ENCODE data around the gene LSM12. TPM values are rescaled to one million over a fixed set of nuclear protein-coding genes. Genes with fewer than 3 reads are reported as not detected.
A peak's percentile ranks its signal among the peaks of the same experiment; 100 is the strongest.

The LSM12 gene
- total RNA-seq, 4 donors from 2014 or later: 33.3 to 53.0 (median 41.1) TPM

GRCh38 chr17:43987131-43988021, 79.1 kb downstream of the LSM12 start:
- Histone ChIP-seq H3K4me1 (peaks cover 0 to 15% (median 8%) of the 10 kb centered on the region in 3 donors), H3K27me3 (peaks cover 68% of the 10 kb centered on the region), H3K27ac (no peak overlapping the region), H3K36me3 (no peaks in the 10 kb centered on the region), H3K4me3 (no peak overlapping the region), H3K9me3 (no peaks in the 10 kb centered on the region)
- TF ChIP-seq EP300 (IDR thresholded peaks at IDR 0.05) (no peak), POLR2AphosphoS5 (IDR thresholded peaks at IDR 0.05) (no peak), POLR2A (IDR thresholded peaks at IDR 0.05) (no peak), CTCF (IDR thresholded peaks at IDR 0.05) (no peak)
- ATAC-seq: no peak
- WGBS, 2 donors (ENCODE audit: low coverage in 1 of 2): 55 to 60% methylated on average over 1 to 10 of the region's 12 CpGs

- 77 to 84% methylated on average over 7 of the region's 7 CpGs for WGBS, 2 donors (ENCODE audit: low coverage in 1 of 2)
- Histone ChIP-seq H3K27me3 (peaks cover 72% of the 10 kb centered on the region), H3K27ac (no peak overlapping the region), H3K4me1 (peaks cover 0 to 15% (median 8%) of the 10 kb centered on the region in 3 donors), H3K4me3 (no peak overlapping the region), H3K9me3 (no peaks in the 10 kb centered on the region), H3K36me3 (no peaks in the 10 kb centered on the region)
- no peak for ATAC-seq
- TF ChIP-seq EP300 (IDR thresholded peaks at IDR 0.05) (no peak), POLR2AphosphoS5 (IDR thresholded peaks at IDR 0.05) (no peak), CTCF (IDR thresholded peaks at IDR 0.05) (no peak), POLR2A (IDR thresholded peaks at IDR 0.05) (no peak)
Measured at GRCh38 chr17:43986225-43986981, 80.1 kb downstream of the LSM12 start.

- Histone ChIP-seq H3K27me3 (peaks cover 78% of the 10 kb centered on the region), H3K27ac (no peak overlapping the region), H3K4me3 (peak overlapping the region in 1 of 2 donors; percentile 48), H3K9me3 (no peaks in the 10 kb centered on the region), H3K4me1 (peaks cover 0 to 15% (median 8%) of the 10 kb centered on the region in 3 donors), H3K36me3 (no peaks in the 10 kb centered on the region)
- no peak for ATAC-seq
- 90 to 96% methylated on average over 3 to 4 of the region's 8 CpGs for whole genome bisulfite sequencing, 2 donors (ENCODE audit: low coverage in 1 of 2)
- no peak for TF ChIP-seq POLR2A (IDR thresholded peaks at IDR 0.05)
- no peak for TF ChIP-seq CTCF (IDR thresholded peaks at IDR 0.05)
- TF ChIP-seq EP300 (IDR thresholded peaks at IDR 0.05): no peak
- no peak for TF ChIP-seq POLR2AphosphoS5 (IDR thresholded peaks at IDR 0.05)
Measured at GRCh38 chr17:43984521-43984920, 82.0 kb downstream of the LSM12 start.

Small RNA genes within 50 kb of the gene (small RNA-seq; reads per million reads assigned to genes)
- 0 reads per million in 4 donors for gene RF00012

Other genes starting within 250 kb of the LSM12 start
- 10 to 100 TPM in 1 of 4 donors, 1 to 10 TPM in 3; 5.1 to 10.8 (median 7.8) TPM for gene MPP3, start 233.5 kb downstream of the LSM12 start, total RNA-seq
- gene CD300LG, start 219.5 kb downstream of the LSM12 start, total RNA-seq: 10 to 100 TPM in 1 of 4 donors, 1 to 10 TPM in 3; 1.6 to 16.2 (median 3.7) TPM
- gene MPP2, start 159.1 kb downstream of the LSM12 start, total RNA-seq: 10 to 100 TPM in 3 of 4 donors, 1 to 10 TPM in 1; 6.3 to 20.9 (median 15.1) TPM
- not detected for gene PPY, start 124.2 kb downstream of the LSM12 start, total RNA-seq
- not detected for gene PYY, start 112.7 kb downstream of the LSM12 start, total RNA-seq
- 1 to 10 TPM in 2 of 4 donors, under 1 TPM in 2; 0.62 to 3.0 (median 1.0) TPM for gene NAGS, start 62.0 kb downstream of the LSM12 start, total RNA-seq
- gene TMEM101, start 51.7 kb downstream of the LSM12 start, total RNA-seq: 10 to 100 TPM; 27.6 to 39.8 (median 33.6) TPM
- gene G6PC3, start 4.1 kb upstream of the LSM12 start, total RNA-seq: 10 to 100 TPM; 22.1 to 27.5 (median 26.2) TPM
- gene HDAC5, start 57.0 kb upstream of the LSM12 start, total RNA-seq: 100 to 1,000 TPM in 2 of 4 donors, 10 to 100 TPM in 2; 78.1 to 152 (median 112) TPM
- gene HROB, start 75.3 kb upstream of the LSM12 start, total RNA-seq: 1 to 10 TPM in 2 of 4 donors, under 1 TPM in 1, not detected in 1; 0.81 to 1.5 (median 1.3) TPM
- 1 to 10 TPM; 1.8 to 6.9 (median 3.9) TPM for gene ASB16, start 104.0 kb upstream of the LSM12 start, total RNA-seq
- 10 to 100 TPM; 28.3 to 36.1 (median 29.8) TPM for gene TMUB2, start 120.3 kb upstream of the LSM12 start, total RNA-seq
- gene ATXN7L3, start 133.2 kb upstream of the LSM12 start, total RNA-seq: 10 to 100 TPM; 33.2 to 63.0 (median 49.0) TPM
- 10 to 100 TPM; 55.6 to 85.5 (median 60.4) TPM for gene UBTF, start 153.0 kb upstream of the LSM12 start, total RNA-seq
- gene SLC4A1, start 201.5 kb upstream of the LSM12 start, total RNA-seq: under 1 TPM in 3 of 4 donors, not detected in 1; 0.08 to 0.54 (median 0.45) TPM
- 1 to 10 TPM in 1 of 4 donors, under 1 TPM in 2, not detected in 1; 0.54 to 1.5 (median 0.69) TPM for gene RUNDC3A, start 241.9 kb upstream of the LSM12 start, total RNA-seq